GM21723 (cell line): ENCODE data around the gene RLN3.

ENCODE experiments used
- ATAC-seq: cut with Tn5 transposase; IDR thresholded peaks from one replicate; pipeline ENCODE4 v1.9.1; 2021; ENCODE audit warnings: mild to moderate bottlenecking, moderate library complexity; ENCODE audit not compliant: unreplicated experiment

RLN3 gene

DNA sequence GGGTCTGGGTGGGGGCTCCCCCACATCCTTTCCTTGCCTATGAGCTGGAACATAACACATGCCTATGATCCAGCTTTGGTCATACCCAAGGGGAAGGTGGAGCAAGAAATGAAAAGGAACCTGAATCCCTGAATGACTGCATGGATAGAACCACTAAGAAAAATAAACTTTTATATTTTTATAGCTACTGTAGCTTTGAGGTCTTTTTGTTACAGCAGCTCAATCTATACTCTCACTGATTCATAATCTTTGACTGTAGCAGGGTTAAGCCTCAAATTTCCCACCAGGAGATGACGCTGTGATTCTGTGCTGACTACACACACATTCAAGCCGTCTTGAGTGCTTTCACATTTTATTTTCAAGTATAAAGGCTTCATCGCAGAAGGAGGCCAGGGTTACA is 25.1 kb downstream of the RLN3 start:
- ATAC-seq, result no peak

DNA sequence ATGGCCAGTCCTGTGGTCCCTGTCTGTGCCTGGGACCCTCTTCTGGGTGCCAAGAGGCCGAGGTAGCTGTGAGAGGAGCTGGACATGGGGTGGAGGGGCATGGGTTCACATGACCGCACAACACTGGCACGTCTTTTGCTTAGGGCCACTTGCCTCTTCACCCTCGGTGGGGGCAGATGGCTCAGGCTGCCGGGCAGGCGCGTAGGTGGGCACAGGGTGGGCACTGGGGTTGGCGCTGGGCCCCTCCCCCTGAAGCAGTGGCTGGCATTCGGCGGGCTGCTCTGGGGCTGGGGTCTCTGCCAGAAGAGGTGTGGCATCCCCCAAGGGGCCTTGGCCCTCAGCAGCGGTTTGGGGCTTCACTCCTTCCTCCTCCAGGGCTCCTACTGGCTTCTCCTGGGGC is 25.6 kb downstream of the RLN3 start:
- no peak for ATAC-seq

DNA sequence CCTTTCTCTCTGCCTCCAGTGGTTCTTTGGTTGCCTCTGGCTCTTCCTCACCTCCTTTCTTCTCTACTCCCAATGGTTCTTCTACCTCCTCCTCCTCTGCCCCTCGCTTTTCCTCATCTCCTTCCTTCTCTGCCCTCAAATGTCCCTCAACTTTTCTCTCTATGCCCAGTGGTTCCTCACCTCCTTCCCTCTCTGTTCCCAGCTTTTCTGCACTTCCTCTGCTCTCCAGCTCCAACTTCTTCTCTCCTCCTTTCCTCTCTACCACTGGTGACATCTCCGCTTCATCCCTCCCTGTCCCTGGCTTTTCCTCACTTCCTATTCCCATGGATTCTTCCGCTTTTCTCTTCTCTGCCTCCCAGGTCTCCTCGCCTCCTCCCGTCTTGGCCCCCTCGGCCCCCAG is 26.2 kb downstream of the RLN3 start:
- ATAC-seq, result no peak

- no peak for ATAC-seq
Observed at GRCh38 chr19:14054721-14055120, 26.8 kb downstream of the RLN3 start.

GRCh38 chr19:14055396-14055795 is 27.4 kb downstream of the RLN3 start:
- no peak for ATAC-seq

DNA sequence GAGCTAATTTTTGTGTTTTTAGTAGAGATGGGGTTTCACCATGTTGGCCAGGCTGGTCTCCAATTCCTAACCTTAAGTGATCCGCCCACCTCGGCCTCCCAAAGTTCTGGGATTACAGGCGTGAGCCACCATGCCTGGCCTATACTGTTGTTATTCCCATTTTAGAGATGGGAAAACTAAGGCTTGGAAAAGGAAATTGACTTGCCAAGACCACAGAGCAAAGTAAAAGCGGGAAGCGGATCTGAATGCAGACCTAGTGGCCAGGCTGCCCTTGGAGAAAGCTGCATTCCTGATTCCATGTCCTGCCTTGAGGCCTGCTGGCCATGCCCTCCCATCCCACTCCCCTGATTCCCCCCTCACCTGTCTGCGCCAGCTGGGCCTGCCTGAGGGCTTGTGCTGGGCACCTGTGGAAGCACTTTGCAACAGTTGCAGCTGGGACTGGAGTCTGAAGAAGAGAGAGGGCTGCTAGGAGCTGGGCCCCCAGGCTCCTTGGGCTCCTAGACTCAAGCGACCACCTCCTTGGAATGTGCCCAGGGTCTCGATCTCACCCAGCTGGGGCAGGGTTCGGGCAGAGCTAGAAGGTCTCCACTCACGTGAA is 28.2 kb downstream of the RLN3 start:
- ATAC-seq, result no peak

- no peak for ATAC-seq
Observed at GRCh38 chr19:14056741-14057356, 28.9 kb downstream of the RLN3 start.

GRCh38 chr19:14058182-14059092 is 30.5 kb downstream of the RLN3 start:
- no peak for ATAC-seq

GRCh38 chr19:14059093-14059480 is 31.1 kb downstream of the RLN3 start:
- no peak for ATAC-seq

- no peak for ATAC-seq
Observed at GRCh38 chr19:14059652-14060155, 31.8 kb downstream of the RLN3 start.

DNA sequence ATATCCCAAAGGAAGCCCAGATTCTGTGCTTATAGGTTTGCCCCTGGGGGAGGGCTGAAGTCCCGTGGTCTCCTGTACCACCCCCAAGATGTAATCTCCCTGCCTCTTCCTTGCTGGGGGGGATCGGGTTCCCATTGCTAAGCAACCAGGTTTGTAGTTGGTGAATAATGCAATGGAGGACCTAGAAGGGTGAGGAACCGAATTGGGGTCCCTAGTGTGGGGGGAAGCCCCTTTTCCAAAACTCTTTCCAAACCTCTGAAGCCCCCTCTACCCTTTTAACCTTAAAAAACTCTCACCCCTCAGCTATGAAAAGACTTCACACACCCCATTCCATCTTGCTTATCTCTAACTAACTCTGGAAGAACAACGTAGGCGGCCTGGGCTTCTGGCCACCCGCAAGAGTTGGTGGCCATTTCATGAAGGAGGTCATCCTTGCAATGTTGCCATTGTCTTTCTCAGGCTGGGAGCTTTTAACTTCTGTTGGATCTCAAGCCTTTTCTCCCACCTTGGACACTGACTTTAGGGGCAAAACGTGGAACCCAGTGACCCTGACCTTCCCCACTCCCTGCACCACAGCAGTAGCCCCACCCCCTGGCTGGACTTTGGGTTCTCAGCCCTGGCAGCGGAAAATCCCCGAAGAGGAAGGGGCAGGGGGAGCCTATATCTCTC is 33.3 kb downstream of the RLN3 start:
- no peak for ATAC-seq

GRCh38 chr19:14061751-14062557 is 34.0 kb downstream of the RLN3 start, which contains the start of gene PALM3:
PALM3 (minus strand) TSS chr19:14062076; CDS start chr19:14061980, 96 bp downstream.
- no peak for ATAC-seq

DNA sequence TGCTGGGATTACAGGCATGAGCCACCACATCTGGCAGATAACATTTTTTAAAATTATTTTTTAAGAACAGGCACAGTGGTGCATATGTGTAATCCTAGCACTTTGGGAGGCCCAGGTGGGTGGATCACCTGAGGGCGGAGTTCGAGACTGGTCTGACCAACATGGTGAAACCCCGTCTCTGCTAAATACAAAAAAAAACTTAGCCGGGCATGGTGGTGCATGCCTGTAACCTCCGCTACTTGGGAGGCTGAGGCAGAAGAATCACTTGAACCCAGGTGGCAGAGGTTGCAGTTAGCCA is 34.6 kb downstream of the RLN3 start:
- ATAC-seq, result no peak

- ATAC-seq, result no peak
Observed at GRCh38 chr19:14063105-14063504, 35.2 kb downstream of the RLN3 start.

DNA sequence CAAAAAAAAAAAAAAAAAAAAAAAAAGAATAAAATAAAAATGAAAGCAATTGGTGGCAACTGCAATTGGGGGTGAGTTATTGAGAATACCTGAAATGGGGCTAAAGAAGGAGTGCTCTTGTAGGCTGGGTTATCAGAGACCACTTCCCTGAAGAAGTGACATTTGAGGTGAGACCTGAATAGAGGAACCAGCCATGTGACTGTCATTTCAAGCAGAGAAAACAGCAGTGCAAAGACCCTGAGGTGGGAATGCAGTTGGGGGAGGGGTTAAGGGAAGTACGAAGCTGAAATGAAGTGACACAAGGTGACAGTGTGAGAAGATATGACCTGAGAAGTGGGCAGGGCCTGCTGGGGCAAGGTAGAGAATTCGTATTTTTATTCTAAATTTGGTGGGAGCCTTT is 38.2 kb downstream of the RLN3 start:
- ATAC-seq, result no peak

DNA sequence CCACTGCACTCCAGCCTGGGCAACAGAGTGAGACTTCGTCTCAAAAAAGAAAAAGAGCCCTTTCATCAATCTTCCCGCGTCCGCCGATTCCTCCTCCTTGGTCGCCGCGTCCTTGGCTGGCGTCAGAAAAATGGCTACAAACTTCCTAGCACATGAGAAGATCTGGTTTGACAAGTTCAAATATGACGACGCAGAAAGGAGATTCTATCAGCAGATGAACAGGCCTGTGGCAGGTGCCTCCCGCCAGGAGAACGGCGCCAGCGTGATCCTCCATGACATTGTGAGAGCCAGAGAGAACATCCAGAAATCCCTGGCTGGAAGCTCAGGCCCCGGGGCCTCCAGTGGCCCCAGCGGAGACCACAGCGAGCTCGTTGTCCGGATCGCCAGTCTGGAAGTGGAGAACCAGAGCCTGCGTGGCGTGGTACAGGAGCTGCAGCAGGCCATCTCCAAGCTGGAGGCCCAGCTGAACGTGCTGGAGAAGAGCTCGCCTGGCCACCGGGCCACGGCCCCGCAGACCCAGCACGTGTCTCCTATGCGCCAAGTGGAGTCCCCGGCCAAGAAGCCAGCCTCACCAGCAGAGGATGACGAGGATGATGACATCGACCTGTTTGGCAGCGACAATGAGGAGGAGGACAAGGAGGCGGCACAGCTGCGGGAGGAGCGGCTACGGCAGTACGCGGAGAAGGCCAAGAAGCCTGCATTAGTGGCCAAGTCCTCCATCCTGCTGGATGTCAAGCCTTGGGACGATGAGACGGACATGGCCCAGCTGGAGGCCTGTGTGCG is 42.5 kb downstream of the RLN3 start:
- ATAC-seq, result no peak

GRCh38 chr19:14072535-14073260 is 44.8 kb downstream of the RLN3 start, which contains the start of gene MISP3:
MISP3 (plus strand) TSS chr19:14072786; CDS start chr19:14073310, 524 bp downstream.
- ATAC-seq, result no peak

DNA sequence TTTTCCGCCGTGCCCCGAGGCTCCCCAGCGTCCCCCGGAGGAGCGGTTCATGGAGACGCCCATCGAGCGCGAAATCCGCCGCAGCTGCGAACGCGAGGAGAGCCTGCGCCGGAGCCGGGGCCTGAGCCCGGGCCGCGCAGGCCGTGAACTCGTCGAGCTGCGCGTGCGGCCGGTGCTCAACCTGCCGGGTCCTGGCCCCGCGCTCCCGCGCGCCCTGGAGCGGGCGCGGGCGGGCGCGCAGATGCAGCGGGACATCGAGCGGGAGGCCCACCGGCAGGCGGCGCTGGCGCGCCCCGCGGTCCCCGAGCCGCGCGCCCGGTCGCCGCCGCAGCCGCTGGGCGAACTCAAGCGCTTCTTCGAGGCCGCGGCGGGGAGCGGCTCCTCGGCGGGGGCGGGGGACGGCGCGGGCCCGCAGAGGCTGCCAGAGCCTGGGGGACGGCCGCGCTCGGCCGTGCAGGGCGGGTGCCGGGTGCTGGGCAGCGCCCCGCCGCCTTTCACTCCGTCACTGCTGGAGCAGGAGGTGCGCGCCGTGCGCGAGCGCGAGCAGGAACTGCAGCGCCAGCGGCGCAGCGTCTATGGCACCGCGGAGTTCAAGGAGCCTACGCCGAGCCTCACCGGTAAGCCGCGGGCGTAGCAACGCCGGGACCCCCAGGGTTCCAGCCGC is 45.4 kb downstream of the RLN3 start:
- peak; percentile 48 for ATAC-seq
